Memory B cell (primary cell): Measurements from ENCODE around the gene MEG3.

ENCODE experiments used
- ATAC-seq: fragments of 150-1000 bp; cut with Tn5 transposase; 2 replicates; pipeline ENCODE4 v1.10.0; 2021; ENCODE audit warnings: low read depth, mild to moderate bottlenecking, moderate library complexity
- DNase-seq, 2 donors: peaks; one replicate each; pipeline ENCODE4 v3.0.0; 2022; ENCODE audit warnings: low spot score in 2 of 2
- H3K27ac Mint-ChIP-seq: one replicate; pipeline ENCODE4 v1.8.0; 2022; ENCODE audit warnings: mild to moderate bottlenecking, moderate library complexity, mixed read lengths
- H3K27me3 Mint-ChIP-seq: one replicate; pipeline ENCODE4 v1.8.0; 2022; ENCODE audit warnings: mixed read lengths
- H3K36me3 Mint-ChIP-seq: one replicate; pipeline ENCODE4 v1.8.0; 2022; ENCODE audit warnings: mild to moderate bottlenecking, mixed read lengths
- H3K4me1 Mint-ChIP-seq: one replicate; pipeline ENCODE4 v1.8.0; 2022; ENCODE audit warnings: mixed read lengths
- H3K4me3 Mint-ChIP-seq: one replicate; pipeline ENCODE4 v1.8.0; 2022; ENCODE audit warnings: mild to moderate bottlenecking, moderate library complexity, mixed read lengths
- H3K9me3 Mint-ChIP-seq: one replicate; pipeline ENCODE4 v1.8.0; 2022; ENCODE audit warnings: mixed read lengths

MEG3 gene

GRCh38 chr14:100826391-100827100 is 628 bp downstream of the MEG3 start:
- H3K36me3 Mint-ChIP-seq: peaks cover 2% of the 10 kb centered on the region

DNA sequence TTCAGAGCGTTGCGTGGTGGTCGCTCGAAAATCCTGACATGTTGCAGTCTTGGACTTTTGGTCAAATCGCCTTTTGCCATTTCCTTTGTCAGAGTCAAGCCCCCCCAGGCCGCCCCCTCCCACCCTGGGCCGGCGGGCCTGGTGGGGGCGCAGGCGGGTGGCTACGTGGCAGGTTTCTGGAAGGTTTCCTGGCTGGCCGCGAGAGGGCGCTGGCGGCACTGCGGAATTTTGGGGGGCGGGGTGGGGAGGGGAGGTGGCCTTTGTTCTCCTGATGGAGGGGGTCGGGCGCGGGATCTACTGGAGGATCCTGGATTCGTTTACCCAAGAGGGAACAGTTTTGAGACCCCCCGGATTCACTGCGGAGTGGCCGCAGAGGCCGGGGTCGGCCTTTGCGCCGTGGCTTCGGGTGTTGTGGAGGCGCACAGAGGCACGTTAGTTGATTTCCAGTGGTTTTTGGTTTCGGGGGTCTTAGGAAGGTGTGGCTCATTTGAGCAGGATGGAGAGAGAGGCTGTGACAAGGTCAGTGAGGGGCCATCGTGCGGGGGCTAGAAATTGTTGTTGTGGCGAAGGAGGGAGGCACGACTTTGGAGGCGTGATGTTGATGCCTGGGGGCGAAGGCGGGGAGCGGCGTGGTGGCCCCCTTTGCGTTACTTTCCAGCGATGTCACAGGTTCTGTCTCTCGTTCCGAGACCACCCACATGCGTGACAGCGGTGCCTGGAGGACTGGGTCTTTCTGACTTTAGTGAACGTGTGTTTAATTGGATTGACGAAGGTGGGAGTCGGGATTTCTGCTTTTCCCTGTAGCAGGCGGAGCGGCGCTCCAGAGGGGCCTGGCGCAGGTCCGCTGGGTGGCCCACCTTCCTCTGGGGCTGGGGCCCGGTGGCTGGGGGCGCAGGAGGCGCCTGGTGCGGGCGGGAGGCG is 1.4 kb downstream of the MEG3 start:
- Mint-ChIP-seq H3K4me3 (no peak overlapping the region), H3K27ac (no peak overlapping the region), H3K27me3 (peaks cover 10% of the 10 kb centered on the region), H3K9me3 (peaks cover 4% of the 10 kb centered on the region), H3K36me3 (peaks cover 2% of the 10 kb centered on the region), H3K4me1 (no peaks in the 10 kb centered on the region)
- DNase-seq (no peak), ATAC-seq (no peak)

More at GRCh38 chr14:100826391-100827100, 628 bp downstream of the MEG3 start:
- DNase-seq (no peak), ATAC-seq (no peak)
- no peak overlapping the region for H3K27ac Mint-ChIP-seq
- peaks cover 4% of the 10 kb centered on the region for H3K9me3 Mint-ChIP-seq
- no peak overlapping the region for H3K4me3 Mint-ChIP-seq
- no peaks in the 10 kb centered on the region for H3K4me1 Mint-ChIP-seq
- peaks cover 10% of the 10 kb centered on the region for H3K27me3 Mint-ChIP-seq

- H3K27ac Mint-ChIP-seq: no peak overlapping the region
- peaks cover 2% of the 10 kb centered on the region for H3K36me3 Mint-ChIP-seq
- no peaks in the 10 kb centered on the region for H3K4me1 Mint-ChIP-seq
- DNase-seq (no peak), ATAC-seq (no peak)
- H3K27me3 Mint-ChIP-seq: peaks cover 10% of the 10 kb centered on the region
- H3K9me3 Mint-ChIP-seq: peaks cover 4% of the 10 kb centered on the region
- no peak overlapping the region for H3K4me3 Mint-ChIP-seq
These were observed 2.3 kb downstream of the MEG3 start for GRCh38 chr14:100828031-100828769.

DNA sequence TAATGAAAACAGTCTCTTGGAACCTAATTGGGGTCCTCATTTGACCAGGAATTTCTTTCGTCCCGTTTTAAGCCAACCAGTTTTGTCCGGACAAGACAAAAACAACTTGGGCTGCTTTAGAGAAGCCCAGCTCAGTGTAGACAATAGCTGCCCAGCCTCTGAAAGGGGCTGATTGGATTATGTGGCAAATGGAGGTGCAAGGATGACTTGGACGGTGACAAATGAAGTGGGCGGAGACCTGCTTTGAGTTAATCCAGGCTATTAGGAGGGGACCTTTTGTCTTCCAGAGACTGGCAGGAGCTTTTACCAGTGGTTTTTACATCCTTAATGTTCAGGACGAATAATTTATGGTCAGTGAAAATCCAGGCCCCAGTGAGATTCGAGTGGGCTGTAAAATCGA is 4.8 kb downstream of the MEG3 start:
- Mint-ChIP-seq H3K4me1 (no peaks in the 10 kb centered on the region), H3K36me3 (peaks cover 2% of the 10 kb centered on the region), H3K9me3 (peaks cover 4% of the 10 kb centered on the region), H3K27me3 (peaks cover 16% of the 10 kb centered on the region), H3K4me3 (no peak overlapping the region), H3K27ac (no peak overlapping the region)
- DNase-seq: no peak
- ATAC-seq: no peak

DNA sequence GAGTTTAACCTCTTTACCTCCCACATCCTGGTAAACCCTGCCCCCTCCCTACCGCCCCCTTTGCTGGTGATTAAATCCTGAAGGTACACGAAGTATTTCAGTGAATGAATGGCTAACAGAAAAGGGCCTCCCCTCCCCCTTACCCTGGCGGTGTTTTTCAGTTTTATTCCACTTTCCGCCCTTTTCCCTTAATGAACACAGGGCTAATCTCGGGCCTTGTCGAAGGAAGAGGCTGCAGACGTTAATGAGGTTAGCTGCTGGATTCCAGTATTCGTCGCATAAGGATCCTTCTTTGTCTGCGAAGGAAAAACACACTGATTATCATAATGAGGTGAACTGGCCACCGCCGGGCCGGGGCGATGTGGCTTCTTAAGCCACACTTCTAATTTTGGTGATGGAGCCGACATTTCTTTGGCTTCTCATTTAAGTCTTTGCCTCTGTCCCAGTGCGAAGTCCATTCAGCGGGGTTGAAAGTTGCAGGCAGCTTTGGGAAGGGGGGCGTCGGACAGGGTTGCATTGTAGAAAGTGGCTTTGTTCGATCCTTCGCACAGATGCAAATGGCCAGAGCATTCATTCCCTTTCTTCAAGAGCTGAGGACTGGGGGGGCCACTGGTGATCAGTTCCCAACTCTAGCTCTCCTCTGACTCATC is 6.5 kb downstream of the MEG3 start:
- DNase-seq (no peak), ATAC-seq (no peak)
- peaks cover 2% of the 10 kb centered on the region for H3K36me3 Mint-ChIP-seq
- no peaks in the 10 kb centered on the region for H3K4me1 Mint-ChIP-seq
- H3K27ac Mint-ChIP-seq: no peak overlapping the region
- peaks cover 4% of the 10 kb centered on the region for H3K9me3 Mint-ChIP-seq
- H3K27me3 Mint-ChIP-seq: peaks cover 18% of the 10 kb centered on the region
- H3K4me3 Mint-ChIP-seq: no peak overlapping the region

DNA sequence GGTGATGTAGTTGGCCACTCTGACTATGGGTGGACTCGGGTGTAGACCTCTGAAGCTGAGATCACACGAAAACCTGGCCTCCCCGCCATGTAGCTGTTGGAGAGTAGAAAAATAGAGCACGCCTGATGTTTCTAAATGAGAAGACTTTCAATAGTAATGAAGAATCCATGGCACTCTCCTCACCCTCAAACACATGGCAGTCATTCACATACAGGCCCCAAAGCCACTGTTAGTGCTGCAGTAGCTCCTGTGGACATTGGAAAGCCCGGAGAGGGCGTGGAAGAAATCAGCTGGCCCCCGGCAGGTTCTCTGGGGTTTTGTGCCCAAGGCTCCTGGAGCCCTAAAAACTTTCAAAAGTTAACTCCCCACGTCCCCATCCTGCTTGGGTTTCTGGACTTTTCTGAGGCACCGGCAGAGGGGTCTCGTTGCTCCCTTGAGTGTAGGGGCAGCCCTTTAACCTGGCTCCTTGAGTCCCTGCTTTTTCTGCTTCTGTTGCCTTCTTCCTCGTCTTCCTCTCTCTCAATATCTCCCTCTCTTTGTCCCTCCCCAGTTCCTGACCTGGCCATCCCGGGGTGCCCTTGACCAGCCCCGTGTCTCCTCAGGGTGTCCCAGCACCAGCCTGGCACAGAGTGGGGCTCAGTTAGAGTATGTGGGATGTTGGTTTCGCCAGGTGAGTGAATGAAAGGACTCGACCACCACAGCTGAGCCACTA is 8.3 kb downstream of the MEG3 start:
- H3K4me1 Mint-ChIP-seq: no peaks in the 10 kb centered on the region
- ATAC-seq (no peak), DNase-seq (no peak)
- no peak overlapping the region for H3K4me3 Mint-ChIP-seq
- peaks cover 17% of the 10 kb centered on the region for H3K27me3 Mint-ChIP-seq
- H3K27ac Mint-ChIP-seq: no peak overlapping the region
- H3K36me3 Mint-ChIP-seq: no peaks in the 10 kb centered on the region
- no peaks in the 10 kb centered on the region for H3K9me3 Mint-ChIP-seq

GRCh38 chr14:100834794-100835547 is 9.1 kb downstream of the MEG3 start:
- ATAC-seq (no peak), DNase-seq (no peak)
- no peak overlapping the region for H3K4me3 Mint-ChIP-seq
- no peaks in the 10 kb centered on the region for H3K9me3 Mint-ChIP-seq
- no peak overlapping the region for H3K27ac Mint-ChIP-seq
- H3K27me3 Mint-ChIP-seq: peaks cover 15% of the 10 kb centered on the region
- no peaks in the 10 kb centered on the region for H3K4me1 Mint-ChIP-seq
- H3K36me3 Mint-ChIP-seq: no peaks in the 10 kb centered on the region

GRCh38 chr14:100835548-100836310 is 9.8 kb downstream of the MEG3 start:
- Mint-ChIP-seq H3K9me3 (no peaks in the 10 kb centered on the region), H3K4me3 (no peak overlapping the region), H3K27me3 (peaks cover 15% of the 10 kb centered on the region), H3K27ac (no peak overlapping the region), H3K4me1 (no peaks in the 10 kb centered on the region), H3K36me3 (no peaks in the 10 kb centered on the region)
- ATAC-seq (no peak), DNase-seq (no peak)

- Mint-ChIP-seq H3K9me3 (no peaks in the 10 kb centered on the region), H3K4me3 (no peak overlapping the region), H3K4me1 (no peaks in the 10 kb centered on the region), H3K27ac (no peak overlapping the region), H3K36me3 (no peaks in the 10 kb centered on the region), H3K27me3 (peaks cover 14% of the 10 kb centered on the region)
- no peak for ATAC-seq
- DNase-seq: no peak
These were observed 10.4 kb downstream of the MEG3 start for GRCh38 chr14:100836311-100836805.

DNA sequence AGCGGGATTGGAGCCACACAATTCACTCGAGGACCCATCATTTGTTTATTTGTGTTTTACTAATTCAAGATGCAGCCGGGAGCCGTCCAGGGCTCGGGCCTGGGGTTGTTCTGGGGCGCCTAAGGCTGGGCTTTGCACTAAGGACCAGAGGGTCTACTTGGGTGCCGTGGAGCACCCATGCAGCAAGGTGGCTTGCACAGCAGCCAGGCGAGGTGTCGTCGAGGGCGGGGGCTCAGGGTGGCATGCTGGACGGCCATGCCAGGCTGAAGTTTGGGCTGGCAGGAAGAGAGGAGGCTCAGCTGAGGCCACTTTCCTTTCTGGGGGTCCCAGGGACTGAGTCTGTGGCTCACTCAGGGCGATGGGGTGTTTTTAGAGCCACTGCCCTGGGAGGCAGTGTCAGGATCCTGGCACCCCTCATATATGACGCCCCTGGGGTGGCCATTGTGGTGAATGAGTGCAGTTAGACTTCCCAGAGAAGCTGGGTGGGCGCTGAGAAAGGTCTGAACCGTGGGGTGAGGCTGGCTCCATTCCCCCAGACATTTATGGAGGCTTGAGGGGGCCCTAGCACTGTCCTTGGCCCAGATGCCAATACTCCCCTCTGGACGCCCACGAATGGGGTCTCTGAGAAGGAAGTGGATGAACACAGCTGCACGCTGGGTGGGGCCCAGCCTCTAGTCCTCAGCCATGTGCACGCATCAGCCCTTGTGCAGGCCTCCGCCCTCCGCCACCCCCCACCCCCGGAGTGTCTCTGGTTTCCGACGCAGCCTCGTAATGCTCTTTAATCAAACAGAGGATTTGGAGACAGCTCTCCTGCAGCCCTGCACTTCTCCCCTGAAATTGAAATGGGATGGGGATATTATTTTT is 11.3 kb downstream of the MEG3 start:
- ATAC-seq: no peak
- H3K36me3 Mint-ChIP-seq: no peaks in the 10 kb centered on the region
- no peak for DNase-seq
- no peak overlapping the region for H3K27ac Mint-ChIP-seq
- H3K27me3 Mint-ChIP-seq: peaks cover 12% of the 10 kb centered on the region
- H3K4me1 Mint-ChIP-seq: no peaks in the 10 kb centered on the region
- no peaks in the 10 kb centered on the region for H3K9me3 Mint-ChIP-seq
- no peak overlapping the region for H3K4me3 Mint-ChIP-seq

- no peak overlapping the region for H3K4me3 Mint-ChIP-seq
- DNase-seq: no peak
- no peaks in the 10 kb centered on the region for H3K4me1 Mint-ChIP-seq
- peaks cover 12% of the 10 kb centered on the region for H3K27me3 Mint-ChIP-seq
- no peaks in the 10 kb centered on the region for H3K9me3 Mint-ChIP-seq
- no peaks in the 10 kb centered on the region for H3K36me3 Mint-ChIP-seq
- ATAC-seq: no peak
- no peak overlapping the region for H3K27ac Mint-ChIP-seq
These were observed 12.0 kb downstream of the MEG3 start for GRCh38 chr14:100837805-100838350.
